ENCODE results near the gene SF3A1. TPM values are rescaled to one million over a fixed set of nuclear protein-coding genes. Genes with fewer than 3 reads are reported as not detected.

The SF3A1 gene
- total and polyA plus RNA-seq, 2 of the 8 experiments (the other 6 are each of a cell fraction or from before 2014, with no cell fraction given): 27.8 to 285 TPM

DNA sequence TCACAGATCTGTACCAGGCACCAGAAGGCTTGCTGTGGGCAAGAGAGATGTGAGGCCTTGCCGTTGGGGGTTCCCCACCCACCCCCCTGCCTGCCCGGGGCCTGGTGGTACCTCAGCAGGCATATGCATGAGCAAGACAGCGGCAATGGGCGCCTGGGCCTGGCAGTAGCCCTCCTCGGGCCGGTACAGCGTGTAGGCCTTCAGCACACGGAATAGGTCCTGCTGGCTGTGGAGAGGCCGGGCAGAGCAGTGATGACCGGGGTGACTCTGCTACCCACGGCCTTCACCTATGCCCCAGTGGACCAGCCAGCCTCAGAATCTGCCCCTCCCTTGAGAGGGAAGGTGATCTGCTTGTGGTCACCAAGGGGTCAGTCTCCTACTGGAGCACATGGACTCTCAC lies 61.9 kb downstream of the SF3A1 start (continued):
- TF ChIP-seq, protein P1, sequence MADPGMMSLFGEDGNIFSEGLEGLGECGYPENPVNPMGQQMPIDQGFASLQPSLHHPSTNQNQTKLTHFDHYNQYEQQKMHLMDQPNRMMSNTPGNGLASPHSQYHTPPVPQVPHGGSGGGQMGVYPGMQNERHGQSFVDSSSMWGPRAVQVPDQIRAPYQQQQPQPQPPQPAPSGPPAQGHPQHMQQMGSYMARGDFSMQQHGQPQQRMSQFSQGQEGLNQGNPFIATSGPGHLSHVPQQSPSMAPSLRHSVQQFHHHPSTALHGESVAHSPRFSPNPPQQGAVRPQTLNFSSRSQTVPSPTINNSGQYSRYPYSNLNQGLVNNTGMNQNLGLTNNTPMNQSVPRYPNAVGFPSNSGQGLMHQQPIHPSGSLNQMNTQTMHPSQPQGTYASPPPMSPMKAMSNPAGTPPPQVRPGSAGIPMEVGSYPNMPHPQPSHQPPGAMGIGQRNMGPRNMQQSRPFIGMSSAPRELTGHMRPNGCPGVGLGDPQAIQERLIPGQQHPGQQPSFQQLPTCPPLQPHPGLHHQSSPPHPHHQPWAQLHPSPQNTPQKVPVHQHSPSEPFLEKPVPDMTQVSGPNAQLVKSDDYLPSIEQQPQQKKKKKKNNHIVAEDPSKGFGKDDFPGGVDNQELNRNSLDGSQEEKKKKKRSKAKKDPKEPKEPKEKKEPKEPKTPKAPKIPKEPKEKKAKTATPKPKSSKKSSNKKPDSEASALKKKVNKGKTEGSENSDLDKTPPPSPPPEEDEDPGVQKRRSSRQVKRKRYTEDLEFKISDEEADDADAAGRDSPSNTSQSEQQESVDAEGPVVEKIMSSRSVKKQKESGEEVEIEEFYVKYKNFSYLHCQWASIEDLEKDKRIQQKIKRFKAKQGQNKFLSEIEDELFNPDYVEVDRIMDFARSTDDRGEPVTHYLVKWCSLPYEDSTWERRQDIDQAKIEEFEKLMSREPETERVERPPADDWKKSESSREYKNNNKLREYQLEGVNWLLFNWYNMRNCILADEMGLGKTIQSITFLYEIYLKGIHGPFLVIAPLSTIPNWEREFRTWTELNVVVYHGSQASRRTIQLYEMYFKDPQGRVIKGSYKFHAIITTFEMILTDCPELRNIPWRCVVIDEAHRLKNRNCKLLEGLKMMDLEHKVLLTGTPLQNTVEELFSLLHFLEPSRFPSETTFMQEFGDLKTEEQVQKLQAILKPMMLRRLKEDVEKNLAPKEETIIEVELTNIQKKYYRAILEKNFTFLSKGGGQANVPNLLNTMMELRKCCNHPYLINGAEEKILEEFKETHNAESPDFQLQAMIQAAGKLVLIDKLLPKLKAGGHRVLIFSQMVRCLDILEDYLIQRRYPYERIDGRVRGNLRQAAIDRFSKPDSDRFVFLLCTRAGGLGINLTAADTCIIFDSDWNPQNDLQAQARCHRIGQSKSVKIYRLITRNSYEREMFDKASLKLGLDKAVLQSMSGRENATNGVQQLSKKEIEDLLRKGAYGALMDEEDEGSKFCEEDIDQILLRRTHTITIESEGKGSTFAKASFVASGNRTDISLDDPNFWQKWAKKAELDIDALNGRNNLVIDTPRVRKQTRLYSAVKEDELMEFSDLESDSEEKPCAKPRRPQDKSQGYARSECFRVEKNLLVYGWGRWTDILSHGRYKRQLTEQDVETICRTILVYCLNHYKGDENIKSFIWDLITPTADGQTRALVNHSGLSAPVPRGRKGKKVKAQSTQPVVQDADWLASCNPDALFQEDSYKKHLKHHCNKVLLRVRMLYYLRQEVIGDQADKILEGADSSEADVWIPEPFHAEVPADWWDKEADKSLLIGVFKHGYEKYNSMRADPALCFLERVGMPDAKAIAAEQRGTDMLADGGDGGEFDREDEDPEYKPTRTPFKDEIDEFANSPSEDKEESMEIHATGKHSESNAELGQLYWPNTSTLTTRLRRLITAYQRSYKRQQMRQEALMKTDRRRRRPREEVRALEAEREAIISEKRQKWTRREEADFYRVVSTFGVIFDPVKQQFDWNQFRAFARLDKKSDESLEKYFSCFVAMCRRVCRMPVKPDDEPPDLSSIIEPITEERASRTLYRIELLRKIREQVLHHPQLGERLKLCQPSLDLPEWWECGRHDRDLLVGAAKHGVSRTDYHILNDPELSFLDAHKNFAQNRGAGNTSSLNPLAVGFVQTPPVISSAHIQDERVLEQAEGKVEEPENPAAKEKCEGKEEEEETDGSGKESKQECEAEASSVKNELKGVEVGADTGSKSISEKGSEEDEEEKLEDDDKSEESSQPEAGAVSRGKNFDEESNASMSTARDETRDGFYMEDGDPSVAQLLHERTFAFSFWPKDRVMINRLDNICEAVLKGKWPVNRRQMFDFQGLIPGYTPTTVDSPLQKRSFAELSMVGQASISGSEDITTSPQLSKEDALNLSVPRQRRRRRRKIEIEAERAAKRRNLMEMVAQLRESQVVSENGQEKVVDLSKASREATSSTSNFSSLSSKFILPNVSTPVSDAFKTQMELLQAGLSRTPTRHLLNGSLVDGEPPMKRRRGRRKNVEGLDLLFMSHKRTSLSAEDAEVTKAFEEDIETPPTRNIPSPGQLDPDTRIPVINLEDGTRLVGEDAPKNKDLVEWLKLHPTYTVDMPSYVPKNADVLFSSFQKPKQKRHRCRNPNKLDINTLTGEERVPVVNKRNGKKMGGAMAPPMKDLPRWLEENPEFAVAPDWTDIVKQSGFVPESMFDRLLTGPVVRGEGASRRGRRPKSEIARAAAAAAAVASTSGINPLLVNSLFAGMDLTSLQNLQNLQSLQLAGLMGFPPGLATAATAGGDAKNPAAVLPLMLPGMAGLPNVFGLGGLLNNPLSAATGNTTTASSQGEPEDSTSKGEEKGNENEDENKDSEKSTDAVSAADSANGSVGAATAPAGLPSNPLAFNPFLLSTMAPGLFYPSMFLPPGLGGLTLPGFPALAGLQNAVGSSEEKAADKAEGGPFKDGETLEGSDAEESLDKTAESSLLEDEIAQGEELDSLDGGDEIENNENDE (IDR thresholded peaks at IDR 0.05; ENCODE audit: insufficient replicate concordance, low read length): no peak
- no peak for TF ChIP-seq RBBP5 (IDR thresholded peaks at IDR 0.05; ENCODE audit: borderline replicate concordance, low read depth, low read length)
- TF ChIP-seq, protein P2, sequence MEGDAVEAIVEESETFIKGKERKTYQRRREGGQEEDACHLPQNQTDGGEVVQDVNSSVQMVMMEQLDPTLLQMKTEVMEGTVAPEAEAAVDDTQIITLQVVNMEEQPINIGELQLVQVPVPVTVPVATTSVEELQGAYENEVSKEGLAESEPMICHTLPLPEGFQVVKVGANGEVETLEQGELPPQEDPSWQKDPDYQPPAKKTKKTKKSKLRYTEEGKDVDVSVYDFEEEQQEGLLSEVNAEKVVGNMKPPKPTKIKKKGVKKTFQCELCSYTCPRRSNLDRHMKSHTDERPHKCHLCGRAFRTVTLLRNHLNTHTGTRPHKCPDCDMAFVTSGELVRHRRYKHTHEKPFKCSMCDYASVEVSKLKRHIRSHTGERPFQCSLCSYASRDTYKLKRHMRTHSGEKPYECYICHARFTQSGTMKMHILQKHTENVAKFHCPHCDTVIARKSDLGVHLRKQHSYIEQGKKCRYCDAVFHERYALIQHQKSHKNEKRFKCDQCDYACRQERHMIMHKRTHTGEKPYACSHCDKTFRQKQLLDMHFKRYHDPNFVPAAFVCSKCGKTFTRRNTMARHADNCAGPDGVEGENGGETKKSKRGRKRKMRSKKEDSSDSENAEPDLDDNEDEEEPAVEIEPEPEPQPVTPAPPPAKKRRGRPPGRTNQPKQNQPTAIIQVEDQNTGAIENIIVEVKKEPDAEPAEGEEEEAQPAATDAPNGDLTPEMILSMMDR (IDR thresholded peaks at IDR 0.05; ENCODE audit: control extremely low read depth in 1 of 3, insufficient read depth in 1 of 3, low read depth in 1 of 3, low read length in 3 of 3): no peak
- TF ChIP-seq, protein P3, sequence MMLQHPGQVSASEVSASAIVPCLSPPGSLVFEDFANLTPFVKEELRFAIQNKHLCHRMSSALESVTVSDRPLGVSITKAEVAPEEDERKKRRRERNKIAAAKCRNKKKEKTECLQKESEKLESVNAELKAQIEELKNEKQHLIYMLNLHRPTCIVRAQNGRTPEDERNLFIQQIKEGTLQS (IDR thresholded peaks at IDR 0.05; ENCODE audit: insufficient read depth, low read depth, low read length): no peak
- TF ChIP-seq, protein P4, sequence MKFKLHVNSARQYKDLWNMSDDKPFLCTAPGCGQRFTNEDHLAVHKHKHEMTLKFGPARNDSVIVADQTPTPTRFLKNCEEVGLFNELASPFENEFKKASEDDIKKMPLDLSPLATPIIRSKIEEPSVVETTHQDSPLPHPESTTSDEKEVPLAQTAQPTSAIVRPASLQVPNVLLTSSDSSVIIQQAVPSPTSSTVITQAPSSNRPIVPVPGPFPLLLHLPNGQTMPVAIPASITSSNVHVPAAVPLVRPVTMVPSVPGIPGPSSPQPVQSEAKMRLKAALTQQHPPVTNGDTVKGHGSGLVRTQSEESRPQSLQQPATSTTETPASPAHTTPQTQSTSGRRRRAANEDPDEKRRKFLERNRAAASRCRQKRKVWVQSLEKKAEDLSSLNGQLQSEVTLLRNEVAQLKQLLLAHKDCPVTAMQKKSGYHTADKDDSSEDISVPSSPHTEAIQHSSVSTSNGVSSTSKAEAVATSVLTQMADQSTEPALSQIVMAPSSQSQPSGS (IDR thresholded peaks at IDR 0.05; ENCODE audit: low read length): no peak
- no peak for TF ChIP-seq CTBP2 (IDR thresholded peaks at IDR 0.05; ENCODE audit: borderline replicate concordance, insufficient read depth, insufficient read length, low read length)
